GM21526 (cell line): ENCODE data around the gene LENG8.

Experiments used
- ATAC-seq: cut with Tn5 transposase; IDR thresholded peaks from one replicate; pipeline ENCODE4 v1.9.1; 2021; ENCODE audit warnings: moderate library complexity; ENCODE audit not compliant: unreplicated experiment, low FRiP score

The LENG8 gene

GRCh38 chr19:54421521-54421920 lies 27.5 kb upstream of the LENG8 start:
- ATAC-seq = no peak

- no peak for ATAC-seq
These were observed 26.9 kb upstream of the LENG8 start for GRCh38 chr19:54422136-54422535.

- no peak for ATAC-seq
These were observed 24.8 kb upstream of the LENG8 start for GRCh38 chr19:54424201-54424600.

GRCh38 chr19:54424660-54425381 lies 24.2 kb upstream of the LENG8 start:
- ATAC-seq = no peak

GRCh38 chr19:54425382-54425723 lies 23.6 kb upstream of the LENG8 start:
- ATAC-seq = no peak

GRCh38 chr19:54426291-54426931 lies 22.6 kb upstream of the LENG8 start:
- ATAC-seq = no peak

GRCh38 chr19:54427586-54427985 lies 21.4 kb upstream of the LENG8 start:
- ATAC-seq = no peak

- no peak for ATAC-seq
These were observed 20.4 kb upstream of the LENG8 start for GRCh38 chr19:54428323-54429175.

- no peak for ATAC-seq
These were observed 19.9 kb upstream of the LENG8 start for GRCh38 chr19:54429176-54429495.

- no peak for ATAC-seq
These were observed 19.3 kb upstream of the LENG8 start for GRCh38 chr19:54429545-54430227.

- no peak for ATAC-seq
These were observed 18.4 kb upstream of the LENG8 start for GRCh38 chr19:54430306-54431254.

- ATAC-seq = no peak
These were observed 17.7 kb upstream of the LENG8 start for GRCh38 chr19:54431255-54431838.

- no peak for ATAC-seq
These were observed 16.8 kb upstream of the LENG8 start for GRCh38 chr19:54432144-54432738.

GRCh38 chr19:54433697-54434096 lies 15.3 kb upstream of the LENG8 start:
- ATAC-seq = no peak

GRCh38 chr19:54434112-54434872 lies 14.7 kb upstream of the LENG8 start:
- no peak for ATAC-seq

GRCh38 chr19:54434873-54435214 lies 14.2 kb upstream of the LENG8 start:
- ATAC-seq = no peak

GRCh38 chr19:54435551-54436016 lies 13.4 kb upstream of the LENG8 start:
- ATAC-seq = no peak

- ATAC-seq = no peak
These were observed 12.9 kb upstream of the LENG8 start for GRCh38 chr19:54436031-54436523.
